ENCODE results near the gene NIPAL1.

DNA sequence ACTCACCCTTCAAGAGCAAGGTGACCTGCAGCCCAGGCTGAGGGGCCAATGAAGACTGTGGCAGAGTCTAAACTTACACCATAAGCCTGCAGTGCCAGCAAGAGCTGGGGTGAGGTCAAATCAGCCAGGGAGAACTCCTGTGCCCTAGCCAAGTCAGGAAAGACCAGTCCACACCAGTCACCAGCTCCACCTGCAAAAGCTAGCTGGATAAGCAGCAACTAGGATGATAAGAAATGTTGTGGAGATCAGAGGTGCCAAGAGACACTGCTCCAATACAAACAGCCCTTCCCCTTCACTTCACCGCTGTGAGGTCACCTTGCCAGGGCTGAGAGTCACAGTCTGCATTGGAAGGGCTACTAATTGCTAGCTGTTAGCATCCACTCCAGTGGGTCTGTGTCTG, 31.3 kb downstream of the NIPAL1 start:
- TF ChIP-seq, protein P1, sequence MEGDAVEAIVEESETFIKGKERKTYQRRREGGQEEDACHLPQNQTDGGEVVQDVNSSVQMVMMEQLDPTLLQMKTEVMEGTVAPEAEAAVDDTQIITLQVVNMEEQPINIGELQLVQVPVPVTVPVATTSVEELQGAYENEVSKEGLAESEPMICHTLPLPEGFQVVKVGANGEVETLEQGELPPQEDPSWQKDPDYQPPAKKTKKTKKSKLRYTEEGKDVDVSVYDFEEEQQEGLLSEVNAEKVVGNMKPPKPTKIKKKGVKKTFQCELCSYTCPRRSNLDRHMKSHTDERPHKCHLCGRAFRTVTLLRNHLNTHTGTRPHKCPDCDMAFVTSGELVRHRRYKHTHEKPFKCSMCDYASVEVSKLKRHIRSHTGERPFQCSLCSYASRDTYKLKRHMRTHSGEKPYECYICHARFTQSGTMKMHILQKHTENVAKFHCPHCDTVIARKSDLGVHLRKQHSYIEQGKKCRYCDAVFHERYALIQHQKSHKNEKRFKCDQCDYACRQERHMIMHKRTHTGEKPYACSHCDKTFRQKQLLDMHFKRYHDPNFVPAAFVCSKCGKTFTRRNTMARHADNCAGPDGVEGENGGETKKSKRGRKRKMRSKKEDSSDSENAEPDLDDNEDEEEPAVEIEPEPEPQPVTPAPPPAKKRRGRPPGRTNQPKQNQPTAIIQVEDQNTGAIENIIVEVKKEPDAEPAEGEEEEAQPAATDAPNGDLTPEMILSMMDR (IDR thresholded peaks at IDR 0.05), result no peak
- no peak for TF ChIP-seq POLR2A (IDR thresholded peaks at IDR 0.05)
